Measurements from ENCODE around the gene TTBK1.

- TF ChIP-seq CTCF (IDR thresholded peaks at IDR 0.05) (no peak), EP300 (IDR thresholded peaks at IDR 0.05; ENCODE audit: borderline replicate concordance in 1 of 2, low read depth in 1 of 2, low read length in 1 of 2) (no peak), FOSL2 (IDR thresholded peaks at IDR 0.05; ENCODE audit: borderline replicate concordance, low read depth) (no peak), IRF3 (IDR thresholded peaks at IDR 0.05; ENCODE audit: low read depth, low read length) (no peak), CHD2 (IDR thresholded peaks at IDR 0.05; ENCODE audit: low read length, partially characterized antibody) (no peak), NRF1 (IDR thresholded peaks at IDR 0.05; ENCODE audit: low read depth, low read length) (no peak), GATA2 (CRISPR knock-in tag; IDR thresholded peaks at IDR 0.05) (no peak), JUND (IDR thresholded peaks at IDR 0.05) (no peak), USF2 (IDR thresholded peaks at IDR 0.05; ENCODE audit: borderline replicate concordance, low read depth, low read length) (no peak), SMC3 (IDR thresholded peaks at IDR 0.05; ENCODE audit: low read depth, low read length) (no peak), REST (IDR thresholded peaks at IDR 0.05; ENCODE audit: low read depth, low read length) (no peak), PBX3 (IDR thresholded peaks at IDR 0.05) (no peak), EZH2phosphoT487 (IDR thresholded peaks at IDR 0.05; ENCODE audit: borderline replicate concordance, low read depth) (no peak), NFIC (IDR thresholded peaks at IDR 0.05; ENCODE audit: borderline replicate concordance) (no peak)
These were observed 67.3 kb downstream of the TTBK1 start for GRCh38 chr6:43310624-43311023.
